ENCODE data around the gene LRRC4C. TPM values are rescaled to one million over a fixed set of nuclear protein-coding genes. Genes with fewer than 3 reads are reported as not detected.

The LRRC4C gene
- total and polyA plus RNA-seq, 10 of the 15 experiments (the other 5 are each of a cell fraction or from before 2014, with no cell fraction given), result 1.5 TPM; not detected in 9

GRCh38 chr11:41497974-41498373, 38.5 kb upstream of the LRRC4C start:
- Histone ChIP-seq H3K36me3 (ENCODE audit: control insufficient read depth in 2 of 2, insufficient read depth in 2 of 2, low read length in 1 of 2) (no peaks in the 10 kb centered on the region), H3K27me3 (replicated peaks in 1 of 2; ENCODE audit: control insufficient read depth in 2 of 2, insufficient read depth in 2 of 2, low read length in 1 of 2) (no peaks in the 10 kb centered on the region), H3K27ac (ENCODE audit: control insufficient read depth, insufficient read depth) (no peak overlapping the region), H2AFZ (ENCODE audit: control insufficient read depth, low read depth, low read length) (no peak overlapping the region), H4K20me1 (ENCODE audit: control insufficient read depth, insufficient read depth) (no peaks in the 10 kb centered on the region), H3K4me1 (ENCODE audit: control insufficient read depth, insufficient read depth, low read length) (no peaks in the 10 kb centered on the region), H3K4me2 (ENCODE audit: control insufficient read depth, insufficient read depth) (no peak overlapping the region), H3K4me3 (no peak overlapping the region), H3K79me2 (ENCODE audit: control insufficient read depth, insufficient read depth, low read length) (no peaks in the 10 kb centered on the region), H3K9me3 (replicated peaks; ENCODE audit: control insufficient read depth, insufficient read depth, low read length) (no peaks in the 10 kb centered on the region), H3K9ac (ENCODE audit: control insufficient read depth, insufficient read depth, low read length) (no peak overlapping the region)
- ChIA-PET POLR2A (no interaction called here), SMC1A (ENCODE audit: uncharacterized antibody, unreplicated experiment) (interaction anchor here (0.6 to 0.7 kb wide), 2 partner anchors 503 to 1027 kb away, joined by 3 read pairs; no protein-coding TSS in a partner anchor), RAD21 (ENCODE audit: unreplicated experiment) (no interaction called here), CTCF (interaction anchor here (0.8 to 1.2 kb wide), 2 partner anchors 1026 to 1784 kb away, joined by 3 to 4 read pairs; no protein-coding TSS in a partner anchor)
- in situ Hi-C loops (cut with MboI), result loop anchor here (10.0 kb wide), 1 partner anchor 1027 kb away; no protein-coding TSS in a partner anchor
- 0% methylated on average over 2 of the region's 2 CpGs for WGBS (ENCODE audit: insufficient coverage, insufficient replicate concordance, low lambda C conversion rate, missing lambda C conversion rate)
- no peak for TF ChIP-seq NR2C2 (IDR thresholded peaks at IDR 0.05; ENCODE audit: borderline replicate concordance, control insufficient read depth, insufficient read length, low read depth)
- TF ChIP-seq NFXL1 (IDR thresholded peaks at IDR 0.05; ENCODE audit: borderline replicate concordance), result no peak
- no peak for TF ChIP-seq PML (IDR thresholded peaks at IDR 0.05; ENCODE audit: low read length)
- no peak for TF ChIP-seq E2F4 (IDR thresholded peaks at IDR 0.05; ENCODE audit: low read depth, low read length)
- no peak for TF ChIP-seq ZNF274 (IDR thresholded peaks at IDR 0.05; ENCODE audit: insufficient read depth, insufficient read length)
- no peak for TF ChIP-seq DPF2 (IDR thresholded peaks at IDR 0.05)
- TF ChIP-seq ESRRA (IDR thresholded peaks at IDR 0.05; ENCODE audit: low read length), result no peak
- no peak for TF ChIP-seq SMC3 (IDR thresholded peaks at IDR 0.05; ENCODE audit: borderline replicate concordance, low read length)
- TF ChIP-seq, protein P1, sequence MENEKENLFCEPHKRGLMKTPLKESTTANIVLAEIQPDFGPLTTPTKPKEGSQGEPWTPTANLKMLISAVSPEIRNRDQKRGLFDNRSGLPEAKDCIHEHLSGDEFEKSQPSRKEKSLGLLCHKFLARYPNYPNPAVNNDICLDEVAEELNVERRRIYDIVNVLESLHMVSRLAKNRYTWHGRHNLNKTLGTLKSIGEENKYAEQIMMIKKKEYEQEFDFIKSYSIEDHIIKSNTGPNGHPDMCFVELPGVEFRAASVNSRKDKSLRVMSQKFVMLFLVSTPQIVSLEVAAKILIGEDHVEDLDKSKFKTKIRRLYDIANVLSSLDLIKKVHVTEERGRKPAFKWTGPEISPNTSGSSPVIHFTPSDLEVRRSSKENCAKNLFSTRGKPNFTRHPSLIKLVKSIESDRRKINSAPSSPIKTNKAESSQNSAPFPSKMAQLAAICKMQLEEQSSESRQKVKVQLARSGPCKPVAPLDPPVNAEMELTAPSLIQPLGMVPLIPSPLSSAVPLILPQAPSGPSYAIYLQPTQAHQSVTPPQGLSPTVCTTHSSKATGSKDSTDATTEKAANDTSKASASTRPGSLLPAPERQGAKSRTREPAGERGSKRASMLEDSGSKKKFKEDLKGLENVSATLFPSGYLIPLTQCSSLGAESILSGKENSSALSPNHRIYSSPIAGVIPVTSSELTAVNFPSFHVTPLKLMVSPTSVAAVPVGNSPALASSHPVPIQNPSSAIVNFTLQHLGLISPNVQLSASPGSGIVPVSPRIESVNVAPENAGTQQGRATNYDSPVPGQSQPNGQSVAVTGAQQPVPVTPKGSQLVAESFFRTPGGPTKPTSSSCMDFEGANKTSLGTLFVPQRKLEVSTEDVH (IDR thresholded peaks at IDR 0.05; ENCODE audit: low read depth, partially characterized antibody), result no peak
- no peak for TF ChIP-seq ZBTB40 (IDR thresholded peaks at IDR 0.05; ENCODE audit: borderline replicate concordance)
- no peak for TF ChIP-seq SUZ12 (IDR thresholded peaks at IDR 0.05; ENCODE audit: unreplicated experiment)
- TF ChIP-seq JUNB (IDR thresholded peaks at IDR 0.05), result no peak
- TF ChIP-seq, protein P2, sequence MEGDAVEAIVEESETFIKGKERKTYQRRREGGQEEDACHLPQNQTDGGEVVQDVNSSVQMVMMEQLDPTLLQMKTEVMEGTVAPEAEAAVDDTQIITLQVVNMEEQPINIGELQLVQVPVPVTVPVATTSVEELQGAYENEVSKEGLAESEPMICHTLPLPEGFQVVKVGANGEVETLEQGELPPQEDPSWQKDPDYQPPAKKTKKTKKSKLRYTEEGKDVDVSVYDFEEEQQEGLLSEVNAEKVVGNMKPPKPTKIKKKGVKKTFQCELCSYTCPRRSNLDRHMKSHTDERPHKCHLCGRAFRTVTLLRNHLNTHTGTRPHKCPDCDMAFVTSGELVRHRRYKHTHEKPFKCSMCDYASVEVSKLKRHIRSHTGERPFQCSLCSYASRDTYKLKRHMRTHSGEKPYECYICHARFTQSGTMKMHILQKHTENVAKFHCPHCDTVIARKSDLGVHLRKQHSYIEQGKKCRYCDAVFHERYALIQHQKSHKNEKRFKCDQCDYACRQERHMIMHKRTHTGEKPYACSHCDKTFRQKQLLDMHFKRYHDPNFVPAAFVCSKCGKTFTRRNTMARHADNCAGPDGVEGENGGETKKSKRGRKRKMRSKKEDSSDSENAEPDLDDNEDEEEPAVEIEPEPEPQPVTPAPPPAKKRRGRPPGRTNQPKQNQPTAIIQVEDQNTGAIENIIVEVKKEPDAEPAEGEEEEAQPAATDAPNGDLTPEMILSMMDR (IDR thresholded peaks at IDR 0.05 in 2 of 3, conservative IDR thresholded peaks at IDR 0.05 in 1 of 3; ENCODE audit: control insufficient read depth in 2 of 3, extremely low read depth in 1 of 3, insufficient read depth in 1 of 3, low read depth in 3 of 3, low read length in 3 of 3), result no peak
- no peak for TF ChIP-seq POU2F2 (IDR thresholded peaks at IDR 0.05; ENCODE audit: borderline replicate concordance, low read depth, low read length)
- no peak for TF ChIP-seq NBN (IDR thresholded peaks at IDR 0.05)
- no peak for TF ChIP-seq IKZF1 (conservative IDR thresholded peaks at IDR 0.05)
- DNase-seq (ENCODE audit: low read depth, low spot score) (no peak), FAIRE-seq (no peak), ATAC-seq (no peak)
- BruUV-seq (replicated peaks), result no TSS peak
- intact Hi-C loops (cut with micrococcal nuclease; ENCODE audit: unreplicated experiment), result no loop called here
